Measurements from ENCODE around the gene CCSER1.
"Not testable (repeated sequence)": the region's sequence is repeated elsewhere in the genome, so short reads cannot be mapped to it uniquely, and the experiment has no call there.

- TF ChIP-seq POLR2AphosphoS5 (IDR thresholded peaks at IDR 0.05; ENCODE audit: borderline replicate concordance, low read depth, low read length); EZH2 (IDR thresholded peaks at IDR 0.05): not testable (repeated sequence)
Observed at GRCh38 chr4:91326167-91326566, 1199.0 kb downstream of the CCSER1 start.

Data from SK-N-MC (cell line).